Cardiac muscle cell (in vitro differentiated cells and primary cell): ENCODE results near the gene BRSK1. TPM values are rescaled to one million over a fixed set of nuclear protein-coding genes. Genes with fewer than 3 reads are reported as not detected.

Experiments used
- DNase-seq, 2 donors: peaks; one replicate each; pipeline versions ENCODE4 v3.0.0 to v3.0.0-alpha.2; 2010 to 2017; ENCODE audit warnings: low read depth in 1 of 2, low spot score in 1 of 2
- H3K27ac ChIP-seq: fragments of 200-600 bp; sonication (generic); 2 replicates; pipeline ENCODE4 v1.5.1; 2016
- H3K27me3 ChIP-seq: fragments of 200-600 bp; sonication (generic); 2 replicates; pipeline ENCODE4 v1.6.0; 2016; ENCODE audit warnings: control low read depth
- H3K36me3 ChIP-seq: fragments of 200-600 bp; sonication (generic); 2 replicates; pipeline ENCODE4 v1.5.1; 2016; ENCODE audit warnings: control low read depth
- H3K4me1 ChIP-seq: fragments of 200-600 bp; sonication (generic); 2 replicates; pipeline ENCODE4 v1.8.1; 2017; ENCODE audit warnings: low read depth, mild to moderate bottlenecking, mixed run types
- H3K4me3 ChIP-seq: fragments of 200-600 bp; sonication (generic); 2 replicates; pipeline ENCODE4 v1.5.1; 2016; ENCODE audit warnings: mild to moderate bottlenecking
- H3K9me3 ChIP-seq: fragments of 200-600 bp; sonication (generic); 2 replicates; pipeline ENCODE4 v1.5.1; 2017; ENCODE audit warnings: low read depth, mild to moderate bottlenecking, control low read depth
- CTCF ChIP-seq: IDR thresholded peaks from 2 replicates; pipeline ENCODE4 v1.5.1; 2012; ENCODE audit warnings: low read depth, mild to moderate bottlenecking, low read length
- polyA plus RNA-seq: library from polyadenylated mRNA; unstranded; fragments of >200 nt; fragmentation: Nextera tagmentation; extraction: Ambion mirVana; gene quantifications from 2 replicates; pipeline ENCODE4 v1.2.1, GENCODE V29; 2016
- total RNA-seq: library from RNA; depleted of rRNA; stranded (reverse); fragments of >200 nt; gene quantifications from 2 replicates; pipeline ENCODE4 v1.2.3, GENCODE V29; 2016

BRSK1 gene
- total RNA-seq (34.4 and 34.7 TPM in 2 replicates), polyA plus RNA-seq (3.5 and 5.6 TPM in 2 replicates)

- Histone ChIP-seq H3K36me3 (peaks cover 3% of the 10 kb centered on the region), H3K27ac (peak within 1 kb of the TSS; percentile 87)
- peak; percentile 70 to 84 for DNase-seq
These were observed at the start of gene BRSK1 for GRCh38 chr19:55283548-55284377. TSS of gene BRSK1 (plus strand) at chr19:55283997. CDS start at chr19:55284443, 446 bp downstream.

GRCh38 chr19:55238030-55238429 is 45.8 kb upstream of the BRSK1 start:
- no peak for DNase-seq
- no peak overlapping the region for H3K27ac ChIP-seq
- TF ChIP-seq CTCF: no peak
- H3K4me1 ChIP-seq: no peaks in the 10 kb centered on the region
- no peaks in the 10 kb centered on the region for H3K27me3 ChIP-seq
- no peaks in the 10 kb centered on the region for H3K9me3 ChIP-seq
- H3K4me3 ChIP-seq: no peak overlapping the region
- peaks cover 50% of the 10 kb centered on the region for H3K36me3 ChIP-seq

More at GRCh38 chr19:55283548-55284377, at the start of gene BRSK1:
- TF ChIP-seq CTCF: no peak
- H3K4me1 ChIP-seq: peaks cover 8% of the 10 kb centered on the region
- H3K9me3 ChIP-seq: no peaks in the 10 kb centered on the region
- no peaks in the 10 kb centered on the region for H3K27me3 ChIP-seq
- H3K4me3 ChIP-seq: peak within 1 kb of the TSS; percentile 98

- DNase-seq: no peak
- H3K36me3 ChIP-seq: peaks cover 57% of the 10 kb centered on the region
These were observed 44.8 kb upstream of the BRSK1 start for GRCh38 chr19:55239004-55239403.

GRCh38 chr19:55240713-55241020 is 43.1 kb upstream of the BRSK1 start:
- Histone ChIP-seq H3K27me3 (no peaks in the 10 kb centered on the region), H3K4me1 (no peaks in the 10 kb centered on the region), H3K4me3 (no peak overlapping the region), H3K36me3 (peaks cover 68% of the 10 kb centered on the region), H3K9me3 (no peaks in the 10 kb centered on the region), H3K27ac (no peak overlapping the region)
- DNase-seq: no peak
- no peak for TF ChIP-seq CTCF

More at GRCh38 chr19:55239004-55239403, 44.8 kb upstream of the BRSK1 start:
- Histone ChIP-seq H3K9me3 (no peaks in the 10 kb centered on the region), H3K4me1 (no peaks in the 10 kb centered on the region), H3K27ac (no peak overlapping the region), H3K27me3 (no peaks in the 10 kb centered on the region), H3K4me3 (no peak overlapping the region)
- TF ChIP-seq CTCF: no peak

GRCh38 chr19:55241143-55241934 is 42.5 kb upstream of the BRSK1 start:
- no peak for TF ChIP-seq CTCF
- Histone ChIP-seq H3K9me3 (no peaks in the 10 kb centered on the region), H3K4me3 (no peak overlapping the region), H3K36me3 (peaks cover 72% of the 10 kb centered on the region), H3K27me3 (no peaks in the 10 kb centered on the region), H3K27ac (no peak overlapping the region), H3K4me1 (no peaks in the 10 kb centered on the region)
- no peak for DNase-seq
